ENCODE data around the gene PDIK1L. TPM values are rescaled to one million over a fixed set of nuclear protein-coding genes. Genes with fewer than 3 reads are reported as not detected.

Gene PDIK1L
- total RNA-seq, 2 donors from 2014 or later = 12.9 to 22.6 TPM

GRCh38 chr1:26171084-26172072 is 59.8 kb downstream of the PDIK1L start, which contains the start of gene ZNF593OS:
ZNF593OS (minus strand) TSS chr1:26171832; CDS start chr1:26171661, 171 bp downstream.
- DNase-seq (ENCODE audit: low spot score in 2 of 2) (no peak), ATAC-seq (no peak)
- Mint-ChIP-seq H3K36me3 (peaks cover 0 to 6% of the 10 kb centered on the region in 2 donors), H3K9me3 (no peaks in the 10 kb centered on the region), H3K27ac (peak within 1 kb of the TSS; percentile 14 to 91)

Other genes with a start within 250 kb of the PDIK1L start
- 1 to 10 TPM; 4.7 to 9.8 TPM for gene PAQR7, start 236.1 kb upstream of the PDIK1L start, total RNA-seq
- gene STMN1, start 205.4 kb upstream of the PDIK1L start, total RNA-seq = 100 to 1,000 TPM; 495 to 786 TPM
- 1 to 10 TPM; 8.7 to 9.5 TPM for gene PAFAH2, start 113.8 kb upstream of the PDIK1L start, total RNA-seq
- not detected for gene EXTL1, start 90.0 kb upstream of the PDIK1L start, total RNA-seq
- gene SLC30A2, start 65.7 kb upstream of the PDIK1L start, total RNA-seq = not detected
- under 1 TPM in 1 of 2 donors, not detected in 1; 0.31 TPM for gene TRIM63, start 44.2 kb upstream of the PDIK1L start, total RNA-seq
- gene FAM110D, start 47.3 kb downstream of the PDIK1L start, total RNA-seq = not detected
- not detected for gene C1orf232, start 57.1 kb downstream of the PDIK1L start, total RNA-seq
- 10 to 100 TPM; 23.0 to 34.4 TPM for gene ZNF593, start 58.1 kb downstream of the PDIK1L start, total RNA-seq
- gene ZNF593OS, start 60.0 kb downstream of the PDIK1L start, total RNA-seq = not detected
- 1 to 10 TPM; 2.0 to 3.5 TPM for gene CNKSR1, start 65.7 kb downstream of the PDIK1L start, total RNA-seq
- gene CATSPER4, start 78.8 kb downstream of the PDIK1L start, total RNA-seq = not detected
- gene CEP85, start 122.4 kb downstream of the PDIK1L start, total RNA-seq = 10 to 100 TPM; 26.9 to 92.3 TPM
- gene SH3BGRL3, start 168.3 kb downstream of the PDIK1L start, total RNA-seq = 100 to 1,000 TPM; 261 to 364 TPM
- 10 to 100 TPM; 21.0 to 25.8 TPM for gene UBXN11, start 194.8 kb downstream of the PDIK1L start, total RNA-seq
- 100 to 1,000 TPM; 343 to 698 TPM for gene CD52, start 206.1 kb downstream of the PDIK1L start, total RNA-seq
- 1 to 10 TPM; 1.0 to 6.0 TPM for gene CRYBG2, start 242.3 kb downstream of the PDIK1L start, total RNA-seq

Data from activated naive CD4-positive, alpha-beta T cell treated with anti-CD3 and anti-CD28 coated beads, Interleukin-2, amount 50 U/mL, for 72 hours (primary cell).